Vagina (tissue), 2 donors: ENCODE data around the gene S100A3.
"Not testable (repeated sequence)": the region's sequence is repeated elsewhere in the genome, so short reads cannot be mapped to it uniquely, and the experiment has no call there.

Source experiments
- POLR2A ChIP-seq, 2 donors: fragments of 450-650 bp; IDR thresholded peaks; one replicate each; pipeline ENCODE4 v1.6.1; 2017; ENCODE audit warnings: antibody characterized with exemption in 2 of 2, mild to moderate bottlenecking in 2 of 2, moderate library complexity in 2 of 2
- TF ChIP-seq, protein P1 (sequence below), 3 experiments: fragments of 450-650 bp in 2 of 3; fragments of 200-600 bp in 1 of 3; sonication (generic) in 1 of 3; IDR thresholded peaks; one replicate each; pipeline ENCODE4 v1.5.1; 2017 to 2019; ENCODE audit warnings: antibody characterized with exemption in 3 of 3, mild to moderate bottlenecking in 2 of 3, moderate library complexity in 2 of 3

- TF ChIP-seq, protein P1, sequence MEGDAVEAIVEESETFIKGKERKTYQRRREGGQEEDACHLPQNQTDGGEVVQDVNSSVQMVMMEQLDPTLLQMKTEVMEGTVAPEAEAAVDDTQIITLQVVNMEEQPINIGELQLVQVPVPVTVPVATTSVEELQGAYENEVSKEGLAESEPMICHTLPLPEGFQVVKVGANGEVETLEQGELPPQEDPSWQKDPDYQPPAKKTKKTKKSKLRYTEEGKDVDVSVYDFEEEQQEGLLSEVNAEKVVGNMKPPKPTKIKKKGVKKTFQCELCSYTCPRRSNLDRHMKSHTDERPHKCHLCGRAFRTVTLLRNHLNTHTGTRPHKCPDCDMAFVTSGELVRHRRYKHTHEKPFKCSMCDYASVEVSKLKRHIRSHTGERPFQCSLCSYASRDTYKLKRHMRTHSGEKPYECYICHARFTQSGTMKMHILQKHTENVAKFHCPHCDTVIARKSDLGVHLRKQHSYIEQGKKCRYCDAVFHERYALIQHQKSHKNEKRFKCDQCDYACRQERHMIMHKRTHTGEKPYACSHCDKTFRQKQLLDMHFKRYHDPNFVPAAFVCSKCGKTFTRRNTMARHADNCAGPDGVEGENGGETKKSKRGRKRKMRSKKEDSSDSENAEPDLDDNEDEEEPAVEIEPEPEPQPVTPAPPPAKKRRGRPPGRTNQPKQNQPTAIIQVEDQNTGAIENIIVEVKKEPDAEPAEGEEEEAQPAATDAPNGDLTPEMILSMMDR (IDR thresholded peaks at IDR 0.05) = not testable (repeated sequence)
- TF ChIP-seq POLR2A (IDR thresholded peaks at IDR 0.05) = not testable (repeated sequence)
Measured at GRCh38 chr1:153562021-153562420, 13.0 kb upstream of the S100A3 start.
